GM19397 (cell line): Measurements from ENCODE around the gene DRAXIN.

ENCODE experiments used
- ATAC-seq: cut with Tn5 transposase; IDR thresholded peaks from one replicate; pipeline ENCODE4 v1.9.1; 2021; ENCODE audit warnings: mild to moderate bottlenecking, moderate library complexity; ENCODE audit not compliant: unreplicated experiment

DRAXIN gene

GRCh38 chr1:11757047-11757446 is 65.5 kb downstream of the DRAXIN start:
- no peak for ATAC-seq

DNA sequence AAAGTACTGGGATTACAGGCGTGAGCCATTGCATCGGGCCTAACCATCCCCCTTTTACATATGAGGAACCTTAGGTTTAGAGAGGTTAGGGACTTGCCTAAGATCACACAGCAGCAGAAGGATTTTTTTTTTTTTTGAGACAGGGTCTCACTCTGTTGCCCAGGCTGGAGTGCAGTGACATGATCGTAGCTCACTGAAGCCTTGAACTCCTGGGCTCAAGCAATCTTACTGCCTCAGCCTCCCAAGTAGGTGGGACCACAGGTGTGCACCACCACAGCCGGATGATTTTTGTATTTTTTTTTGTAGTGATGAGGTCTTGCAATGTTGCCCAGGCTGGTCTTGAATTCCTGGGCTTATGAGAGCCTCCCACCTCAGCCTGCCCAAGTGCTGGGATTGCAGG is 68.3 kb downstream of the DRAXIN start:
- no peak for ATAC-seq

DNA sequence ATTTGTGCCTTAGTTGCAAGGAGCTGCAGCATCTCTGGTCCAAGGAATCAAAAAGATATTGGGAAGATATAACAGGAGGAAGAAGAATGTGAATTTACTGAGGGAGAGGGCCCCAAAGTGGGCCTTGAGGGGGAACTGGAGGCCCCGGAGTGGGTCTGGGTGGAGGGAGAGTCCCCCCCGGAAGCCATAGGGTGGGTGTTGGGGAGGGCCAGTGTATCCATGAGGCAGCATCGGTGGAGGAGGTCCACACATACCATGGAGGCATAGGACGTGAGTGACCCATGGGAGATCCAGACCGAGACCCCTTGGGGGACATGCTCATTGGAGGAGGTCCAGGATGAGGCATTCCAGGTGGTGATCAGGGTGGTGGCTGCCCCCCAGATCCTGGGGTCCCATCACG is 69.8 kb downstream of the DRAXIN start:
- ATAC-seq, result no peak

DNA sequence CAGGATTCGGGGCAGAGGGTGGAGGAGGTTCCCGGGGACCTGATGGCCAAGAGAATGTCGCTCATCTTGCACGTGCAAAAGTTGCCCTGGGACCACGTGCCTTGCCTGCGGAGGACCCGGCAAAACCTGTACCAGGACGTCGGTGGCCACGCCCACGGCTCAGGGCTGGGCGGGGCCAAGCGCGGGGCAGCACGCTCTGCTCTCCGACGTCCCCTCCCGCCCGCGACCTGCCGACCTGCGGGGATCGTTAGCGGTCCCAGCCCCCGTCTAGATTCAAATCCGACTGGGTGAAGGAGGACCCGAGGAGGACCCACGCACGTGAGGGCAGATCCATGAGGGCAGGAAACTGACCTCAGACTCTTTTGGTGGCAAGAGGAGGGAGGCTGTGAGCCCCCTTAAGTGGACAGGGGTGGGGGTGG is 70.5 kb downstream of the DRAXIN start, which contains the start of gene C1orf167:
Gene C1orf167, plus strand, starts transcription at position 206 of the 419 bp plus-strand sequence. CDS start 2,208 bp downstream, outside the sequence.
- no peak for ATAC-seq

DNA sequence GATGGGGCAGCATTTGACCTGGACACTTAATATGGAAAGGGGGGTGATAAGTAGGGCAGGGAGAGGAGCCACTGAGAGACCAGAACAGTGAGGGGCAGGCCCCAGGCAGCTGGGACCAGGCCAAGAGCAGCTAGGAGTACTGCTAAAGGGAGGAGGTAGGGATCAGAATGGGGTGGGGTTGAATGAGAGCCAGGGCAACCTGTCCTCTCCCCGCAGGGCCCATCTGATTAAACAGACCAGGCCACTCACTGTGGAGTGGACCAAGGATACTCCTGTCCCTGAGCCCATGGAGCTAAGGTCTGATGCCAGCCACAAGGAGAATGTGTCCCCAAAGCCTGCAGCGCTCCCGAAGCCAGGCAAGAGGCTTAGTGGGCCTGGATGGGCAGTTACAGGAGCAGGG is 72.6 kb downstream of the DRAXIN start:
- ATAC-seq, result no peak

DNA sequence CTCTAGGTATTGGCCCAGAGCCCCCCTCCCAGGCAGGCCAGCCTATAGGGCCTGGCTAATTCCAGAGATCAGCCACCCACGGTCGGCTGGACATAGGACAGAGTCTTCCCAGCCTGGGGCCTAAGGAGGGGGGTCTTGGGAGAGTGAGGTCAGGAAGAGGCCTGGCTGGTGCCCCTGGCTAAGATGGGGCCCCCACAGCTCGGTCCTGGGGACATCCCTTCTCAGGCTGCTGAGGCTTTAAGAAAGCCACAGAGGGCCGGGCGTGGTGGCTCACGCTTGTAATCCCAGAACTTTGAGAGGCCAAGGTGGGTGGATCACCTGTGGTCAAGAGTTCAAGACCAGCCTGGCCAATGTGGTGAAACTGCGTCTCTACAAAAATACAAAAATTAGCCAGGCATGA is 73.0 kb downstream of the DRAXIN start:
- no peak for ATAC-seq

- no peak for ATAC-seq
Measured at GRCh38 chr1:11765661-11766428, 74.3 kb downstream of the DRAXIN start.

DNA sequence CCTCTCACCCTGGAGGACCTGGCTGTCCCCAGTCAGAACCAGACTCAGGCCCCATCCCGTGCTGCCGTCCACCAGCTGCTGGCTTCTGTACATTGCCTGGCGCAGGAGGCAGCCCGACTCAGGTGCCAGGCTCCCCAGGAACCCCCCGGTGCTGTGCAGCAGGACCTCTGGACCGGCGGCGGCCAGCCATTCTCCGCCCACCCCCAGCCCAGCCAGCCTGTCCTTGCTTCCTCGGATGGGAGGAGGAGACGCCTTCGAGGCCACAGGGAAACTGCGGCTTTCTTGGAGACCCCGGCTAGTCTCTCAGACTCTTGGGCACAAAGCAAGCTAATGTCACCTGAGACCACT is 74.9 kb downstream of the DRAXIN start:
- ATAC-seq, result no peak

GRCh38 chr1:11767922-11768704 is 76.6 kb downstream of the DRAXIN start:
- ATAC-seq, result no peak

- ATAC-seq, result no peak
Measured at GRCh38 chr1:11768821-11769220, 77.3 kb downstream of the DRAXIN start.

GRCh38 chr1:11769274-11769673 is 77.8 kb downstream of the DRAXIN start:
- no peak for ATAC-seq

DNA sequence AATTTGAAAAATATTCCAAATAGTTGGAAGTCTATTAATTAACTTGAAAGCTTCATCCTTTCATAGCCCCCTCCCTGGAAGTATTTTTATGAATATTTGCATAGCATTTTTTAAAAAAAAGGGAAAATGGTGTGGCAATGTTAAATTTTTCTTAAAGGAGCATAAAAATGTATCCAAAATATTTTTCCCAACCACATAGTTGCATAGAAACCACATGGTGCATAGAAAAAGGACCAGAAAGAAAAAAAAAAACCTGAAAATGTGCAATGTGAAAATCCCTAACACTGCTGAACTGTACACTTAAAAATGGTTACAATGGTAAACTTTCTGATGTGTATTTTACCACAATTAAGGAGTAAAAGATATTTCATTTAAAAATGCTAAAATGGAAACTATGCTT is 78.5 kb downstream of the DRAXIN start:
- no peak for ATAC-seq

GRCh38 chr1:11771481-11772043 is 80.1 kb downstream of the DRAXIN start:
- ATAC-seq, result no peak

DNA sequence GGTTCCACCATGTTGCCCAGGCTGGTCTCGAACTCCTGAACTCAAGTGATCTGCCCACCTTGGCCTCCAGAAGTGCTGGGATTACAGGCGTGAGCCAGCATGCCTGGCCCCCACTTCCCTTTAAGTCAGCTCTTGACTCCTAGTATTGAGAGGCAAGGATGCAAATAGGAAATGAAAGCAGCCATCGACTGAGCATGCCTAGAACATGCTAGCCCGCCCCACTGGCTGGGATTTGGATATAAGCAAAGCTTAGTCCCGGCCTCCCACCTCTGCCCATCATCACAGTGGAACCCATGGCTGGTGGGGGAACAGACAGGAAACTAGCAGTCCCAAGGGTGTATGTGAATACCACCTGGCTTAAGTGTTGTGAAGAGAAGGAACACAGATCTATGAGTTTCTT is 80.9 kb downstream of the DRAXIN start:
- no peak for ATAC-seq

GRCh38 chr1:11774753-11775152 is 83.2 kb downstream of the DRAXIN start:
- ATAC-seq, result no peak
